ENCODE data around the gene TRIM6. TPM values are rescaled to one million over a fixed set of nuclear protein-coding genes. Genes with fewer than 3 reads are reported as not detected.

The TRIM6 gene
- total and polyA plus RNA-seq, 9 of the 15 experiments (the other 6 are each of a cell fraction or from before 2014, with no cell fraction given) = 5.0 to 11.8 (median 8.7) TPM

GRCh38 chr11:5591613-5592012, 4.8 kb upstream of the TRIM6 start:
- CTCF ChIA-PET (ENCODE audit: low intra/inter-chr PET ratio) = no interaction called here
- peak; percentile 60 for ATAC-seq
- POLR2A ChIA-PET = interaction anchor here (0.6 to 2.1 kb wide), 3 partner anchors 12 to 1057 kb away, joined by 3 to 7 read pairs (median 3); no protein-coding TSS in a partner anchor
- peak; percentile 21 to 78 (median 36) for DNase-seq (ENCODE audit: extremely low read depth in 1 of 4, low spot score in 3 of 4)
- Histone ChIP-seq H3K4me2 (ENCODE audit: insufficient read depth, low read length) (no peak overlapping the region), H3K9ac (ENCODE audit: insufficient read depth in 1 of 2, low read depth in 2 of 2, low read length in 2 of 2) (peak overlapping the region in 1 of 2 experiments; percentile 7; a peak in 1 of 4 replicates), H3K4me3 (no peak overlapping the region), H3K27ac (ENCODE audit: extremely low read depth, low read depth, low read length) (peak overlapping the region; percentile 50), H3K9me3 (replicated peaks; ENCODE audit: control insufficient read depth, insufficient read depth, low read depth, low read length) (no peaks in the 10 kb centered on the region; the same call in 1 of the 2 replicates), H2AFZ (ENCODE audit: low read depth, low read length) (peak overlapping the region; percentile 48; the same call in 1 of the 2 replicates), H3K4me1 (replicated peaks in 1 of 2; ENCODE audit: control insufficient read depth in 2 of 2, insufficient read depth in 2 of 2, low read length in 2 of 2) (peaks cover 6 to 12% of the 10 kb centered on the region in 2 experiments; a peak in 4 of 5 replicates), H3K9me1 (ENCODE audit: control insufficient read depth, insufficient read depth, low read length) (no peaks in the 10 kb centered on the region), H3K27me3 (ENCODE audit: control insufficient read depth in 2 of 2, insufficient read depth in 2 of 2, low read length in 2 of 2) (no peaks in the 10 kb centered on the region), H4K20me1 (replicated peaks; ENCODE audit: control insufficient read depth, insufficient read depth, low read length) (no peaks in the 10 kb centered on the region), H3K36me3 (ENCODE audit: control insufficient read depth, insufficient read depth, low read length) (no peaks in the 10 kb centered on the region; the same call in 2 of the 3 replicates), H3K79me2 (ENCODE audit: control insufficient read depth, insufficient read depth, low read length) (no peaks in the 10 kb centered on the region)
- in situ Hi-C loops (cut with MboI) = no loop called here
- intact Hi-C loops (cut with micrococcal nuclease) = loop anchor here (10.0 kb wide), 2 partner anchors 87 to 307 kb away; partner anchors contain the start of gene UBQLN3
- FAIRE-seq = peak; percentile 83
- no TSS peak for BruUV-seq (replicated peaks)
- WGBS (ENCODE audit: insufficient coverage, low coverage, missing lambda C conversion rate) = 24% methylated on average over 2 of the region's 3 CpGs
- peak; percentile 24; the same call in 1 of the 2 replicates for TF ChIP-seq EP400 (IDR thresholded peaks at IDR 0.05)
- TF ChIP-seq ZBTB12 (CRISPR knock-in tag; IDR thresholded peaks at IDR 0.05) = no peak
- no peak for TF ChIP-seq DLX4 (CRISPR knock-in tag; IDR thresholded peaks at IDR 0.05)
- no peak for TF ChIP-seq E2F3 (CRISPR knock-in tag; IDR thresholded peaks at IDR 0.05)
- no peak for TF ChIP-seq PRMT5 (CRISPR knock-in tag; IDR thresholded peaks at IDR 0.05)
- no peak for TF ChIP-seq ZNF395 (CRISPR knock-in tag; IDR thresholded peaks at IDR 0.05)
- TF ChIP-seq NFYB (IDR thresholded peaks at IDR 0.05; ENCODE audit: extremely low read depth, insufficient read length) = peak; percentile 50
- no peak for TF ChIP-seq ZNF165 (CRISPR knock-in tag; IDR thresholded peaks at IDR 0.05; ENCODE audit: borderline replicate concordance)
- TF ChIP-seq ZBTB11 (CRISPR knock-in tag; IDR thresholded peaks at IDR 0.05) = peak in 1 of 3 experiments; percentile 90; a peak in 2 of 6 replicates
- TF ChIP-seq KDM1A (IDR thresholded peaks at IDR 0.05) = peak; percentile 7 to 13; a peak in 1 of 4 replicates
- no peak for TF ChIP-seq ZNF695 (CRISPR knock-in tag; IDR thresholded peaks at IDR 0.05)
- TF ChIP-seq MIER1 (IDR thresholded peaks at IDR 0.05; ENCODE audit: low read depth) = no peak
- peak; percentile 10 for TF ChIP-seq DACH1 (IDR thresholded peaks at IDR 0.05; ENCODE audit: partially characterized antibody)
- TF ChIP-seq POLR2G (IDR thresholded peaks at IDR 0.05; ENCODE audit: low read depth, low read length) = no peak
- TF ChIP-seq TGIF2 (CRISPR knock-in tag; IDR thresholded peaks at IDR 0.05) = no peak
- TF ChIP-seq SIN3B (IDR thresholded peaks at IDR 0.05; ENCODE audit: low read depth) = no peak
- no peak for TF ChIP-seq ELF4 (CRISPR knock-in tag; IDR thresholded peaks at IDR 0.05)
